D721Med (cell line): ENCODE measurements around the gene SGTB.
"Not testable (repeated sequence)": the region's sequence is repeated elsewhere in the genome, so short reads cannot be mapped to it uniquely, and the experiment has no call there.

ENCODE experiments used
- DNase-seq: peaks from one replicate; pipeline ENCODE4 v3.0.0; 2011; ENCODE audit warnings: low spot score; ENCODE audit not compliant: insufficient read length
- FAIRE-seq: peaks from 2 replicates; lab custom pipeline; 2011; peaks lifted over from hg19 to GRCh38; lab: Jason Lieb, UNC
- TF ChIP-seq, protein P1 (sequence below): IDR thresholded peaks from 2 replicates; pipeline ENCODE4 v1.5.1; 2012; ENCODE audit warnings: mild to moderate bottlenecking, control low read depth; ENCODE audit not compliant: insufficient read depth; ENCODE audit errors: missing control alignments

Gene SGTB

DNA sequence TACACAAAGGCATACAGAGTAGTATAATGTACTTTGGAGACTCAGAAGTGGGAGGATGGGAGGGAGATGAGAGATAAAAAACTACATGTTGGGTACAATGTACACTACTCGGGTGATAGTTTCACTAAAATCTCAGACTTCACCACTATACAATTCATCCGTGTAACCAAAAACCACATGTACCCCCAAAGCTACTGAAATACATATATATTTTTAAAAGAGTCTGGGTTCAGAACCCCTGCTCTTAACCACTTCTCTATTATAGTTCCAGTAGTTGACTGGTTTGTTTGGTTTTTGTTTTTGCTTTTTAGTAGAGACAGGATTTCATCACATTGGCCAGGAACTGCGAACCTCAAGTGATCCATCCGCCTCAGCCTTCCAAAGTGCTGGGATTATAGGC is 22.6 kb downstream of the SGTB start:
- FAIRE-seq (no peak), DNase-seq (no peak)
- TF ChIP-seq, protein P1, sequence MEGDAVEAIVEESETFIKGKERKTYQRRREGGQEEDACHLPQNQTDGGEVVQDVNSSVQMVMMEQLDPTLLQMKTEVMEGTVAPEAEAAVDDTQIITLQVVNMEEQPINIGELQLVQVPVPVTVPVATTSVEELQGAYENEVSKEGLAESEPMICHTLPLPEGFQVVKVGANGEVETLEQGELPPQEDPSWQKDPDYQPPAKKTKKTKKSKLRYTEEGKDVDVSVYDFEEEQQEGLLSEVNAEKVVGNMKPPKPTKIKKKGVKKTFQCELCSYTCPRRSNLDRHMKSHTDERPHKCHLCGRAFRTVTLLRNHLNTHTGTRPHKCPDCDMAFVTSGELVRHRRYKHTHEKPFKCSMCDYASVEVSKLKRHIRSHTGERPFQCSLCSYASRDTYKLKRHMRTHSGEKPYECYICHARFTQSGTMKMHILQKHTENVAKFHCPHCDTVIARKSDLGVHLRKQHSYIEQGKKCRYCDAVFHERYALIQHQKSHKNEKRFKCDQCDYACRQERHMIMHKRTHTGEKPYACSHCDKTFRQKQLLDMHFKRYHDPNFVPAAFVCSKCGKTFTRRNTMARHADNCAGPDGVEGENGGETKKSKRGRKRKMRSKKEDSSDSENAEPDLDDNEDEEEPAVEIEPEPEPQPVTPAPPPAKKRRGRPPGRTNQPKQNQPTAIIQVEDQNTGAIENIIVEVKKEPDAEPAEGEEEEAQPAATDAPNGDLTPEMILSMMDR, result no peak

DNA sequence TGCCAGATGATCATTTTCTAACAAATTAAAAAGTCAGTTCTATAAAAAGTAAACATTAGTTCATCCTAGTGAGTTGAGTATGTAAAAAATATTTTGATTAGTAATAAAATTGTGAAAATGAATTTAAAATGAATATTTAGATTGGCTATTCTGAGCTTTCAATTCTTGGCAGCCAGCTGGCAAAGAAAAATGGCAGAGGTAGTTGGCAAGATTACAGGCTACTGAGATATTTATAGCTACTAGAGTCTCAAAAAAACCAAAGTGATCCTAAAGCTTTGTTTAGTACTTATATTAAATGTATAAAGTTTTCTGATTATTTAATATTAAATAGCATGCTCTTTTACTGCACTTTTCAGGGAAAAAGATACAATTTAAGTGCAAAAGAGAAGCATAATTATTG is 25.0 kb downstream of the SGTB start:
- no peak for FAIRE-seq
- TF ChIP-seq, protein P1, result no peak
- no peak for DNase-seq

DNA sequence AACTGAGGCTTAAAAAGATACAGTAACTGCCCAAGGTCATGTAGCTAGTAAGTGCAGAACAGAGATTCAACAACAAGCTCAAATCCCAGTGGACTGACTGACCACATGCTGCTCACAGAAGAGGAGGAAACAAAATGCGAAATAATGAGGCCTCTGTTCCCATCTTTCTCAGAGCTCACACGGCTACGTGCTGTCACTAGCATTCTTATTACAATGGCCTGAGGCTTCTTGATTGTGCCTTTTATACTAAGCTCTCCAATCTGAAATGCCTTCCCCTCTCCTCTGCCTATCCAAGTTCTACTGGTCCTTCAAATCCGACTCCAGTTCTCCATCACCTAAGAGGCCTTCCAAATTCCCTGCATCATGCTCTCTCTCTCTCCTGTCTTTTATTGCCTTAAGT is 26.0 kb downstream of the SGTB start:
- FAIRE-seq, result no peak
- no peak for DNase-seq
- TF ChIP-seq, protein P1, result no peak

DNA sequence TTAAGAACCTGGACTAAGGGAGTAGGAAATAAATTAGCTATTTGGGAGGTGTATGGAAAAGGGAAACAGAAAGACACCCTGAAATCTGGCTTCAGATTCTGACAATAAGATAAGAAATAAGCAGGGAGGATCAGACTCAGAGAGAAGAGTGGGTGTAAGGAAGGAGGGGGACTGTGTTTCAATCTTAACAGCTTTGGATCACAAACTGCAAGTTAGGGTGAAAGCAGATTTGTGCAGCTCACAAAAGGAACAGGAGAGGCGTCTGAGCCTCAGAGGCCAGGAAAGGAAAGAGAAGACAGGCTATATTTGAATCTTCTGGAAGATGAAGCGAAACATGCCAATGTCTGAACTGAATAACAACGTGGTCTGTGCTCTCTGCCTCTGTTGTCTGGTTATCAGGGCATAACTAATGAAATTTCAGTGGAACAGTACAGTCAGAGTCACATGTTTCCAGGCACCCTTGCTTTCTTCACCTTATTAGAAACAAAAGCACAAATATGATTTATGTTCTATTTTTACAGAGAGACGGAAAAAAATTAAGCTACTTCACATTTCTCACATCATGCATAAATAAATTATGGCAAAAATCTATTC is 26.6 kb downstream of the SGTB start:
- no peak for FAIRE-seq
- TF ChIP-seq, protein P1, result no peak
- DNase-seq, result no peak

DNA sequence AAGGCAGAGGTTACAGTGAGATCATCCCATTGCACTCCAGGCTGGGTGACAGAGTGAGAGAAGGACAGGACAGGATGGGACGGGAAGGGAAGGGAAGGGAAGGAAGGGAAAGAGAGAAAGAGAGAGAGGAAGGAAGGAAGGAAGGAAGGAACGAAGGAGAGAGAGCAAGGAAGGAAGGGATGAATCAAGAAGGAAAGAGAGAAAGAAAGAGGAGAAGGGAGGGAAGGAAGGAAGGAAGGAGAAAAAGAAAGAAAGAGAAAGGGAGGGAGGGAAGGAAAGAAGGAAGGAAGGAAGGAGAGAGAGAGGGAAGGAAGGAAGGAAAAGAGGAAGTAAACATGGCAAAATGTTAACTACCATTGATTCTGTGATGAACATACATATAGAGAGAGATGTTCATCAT is 28.8 kb downstream of the SGTB start:
- no peak for FAIRE-seq
- DNase-seq, result no peak
- TF ChIP-seq, protein P1, result no peak

GRCh38 chr5:65682148-65682547 is 39.8 kb downstream of the SGTB start:
- no peak for FAIRE-seq
- no peak for DNase-seq
- TF ChIP-seq, protein P1, result no peak

- FAIRE-seq, DNase-seq: not testable (repeated sequence)
Measured at GRCh38 chr5:65676056-65676455, 45.9 kb downstream of the SGTB start.

DNA sequence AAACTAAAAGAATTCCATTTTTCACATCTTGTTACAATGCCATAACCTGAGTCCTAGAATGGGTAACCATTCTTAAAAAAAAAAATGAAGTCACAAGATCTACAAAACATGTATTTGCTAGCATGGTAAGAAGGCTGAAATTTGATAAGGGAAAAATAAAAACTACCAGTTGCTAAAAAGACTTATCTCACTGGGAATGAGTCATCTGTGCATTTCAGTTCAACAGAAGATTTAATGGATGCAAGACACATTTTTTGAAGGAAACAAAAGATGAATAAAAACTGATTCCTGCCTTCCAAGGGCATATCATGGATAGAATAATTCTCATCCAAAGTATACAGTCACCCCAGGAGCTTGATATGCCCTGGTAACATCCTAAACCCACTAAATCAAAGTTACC is 47.2 kb downstream of the SGTB start:
- TF ChIP-seq, protein P1, result no peak
- FAIRE-seq, result no peak

More for the DNA sequence above, 47.2 kb downstream of the SGTB start:
- no peak for DNase-seq
